OCI-LY7 (cell line): Measurements from ENCODE around the gene ZKSCAN5. TPM values are rescaled to one million over a fixed set of nuclear protein-coding genes. Genes with fewer than 3 reads are reported as not detected.

Source experiments
- BruUV-seq: library from RNA; stranded (reverse); fragments of 400-500 nt; replicated peaks from 2 replicates; lab custom pipeline; 2021; lab: Mats Ljungman, UMichigan
- CTCF ChIA-PET: fragments of 300-600 bp; sonication (Branson Sonifier 250); formaldehyde crosslinking; loops from one replicate; lab custom pipeline; 2022; ENCODE audit warnings: antibody characterized with exemption; ENCODE audit not compliant: unreplicated experiment; lab: Charles Lee
- POLR2A ChIA-PET: fragments of 300-600 bp; sonication (Branson Sonifier 250); formaldehyde crosslinking; loops from one replicate; lab custom pipeline; 2022; ENCODE audit warnings: antibody characterized with exemption; lab: Charles Lee
- DNase-seq: peaks from one replicate; pipeline ENCODE4 v3.0.0-alpha.2; 2015; ENCODE audit warnings: low spot score
- H2AFZ ChIP-seq: fragments of 200-600 bp; sonication (generic), shearing (Covaris generic); 2 replicates; pipeline ENCODE4 v1.6.1; 2014; ENCODE audit warnings: mild to moderate bottlenecking, antibody characterized with exemption, low read length, moderate library complexity
- H3K27ac ChIP-seq: fragments of 200-600 bp; sonication (generic); 2 replicates; pipeline ENCODE4 v1.5.1; 2014; ENCODE audit warnings: mixed run types, low read depth, mild to moderate bottlenecking, moderate library complexity, low read length, inconsistent platforms; ENCODE audit not compliant: poor library complexity, severe bottlenecking
- H3K36me3 ChIP-seq: fragments of 200-600 bp; sonication (generic); 2 replicates; pipeline ENCODE4 v1.6.1; 2014; ENCODE audit warnings: mild to moderate bottlenecking, antibody characterized with exemption, low read length, moderate library complexity, mixed read lengths; ENCODE audit not compliant: insufficient read depth
- H3K4me1 ChIP-seq: fragments of 200-600 bp; sonication (generic); 2 replicates; pipeline ENCODE4 v1.5.1; 2014; ENCODE audit warnings: mild to moderate bottlenecking, low read length; ENCODE audit not compliant: insufficient read depth, poor library complexity, severe bottlenecking
- H3K4me2 ChIP-seq: fragments of 200-600 bp; sonication (generic); 2 replicates; pipeline ENCODE4 v1.6.1; 2014; ENCODE audit warnings: mild to moderate bottlenecking, low read length
- H3K4me3 ChIP-seq: fragments of 200-600 bp; sonication (generic); 2 replicates; pipeline ENCODE4 v1.5.1; 2014; ENCODE audit warnings: mild to moderate bottlenecking, low read depth, low read length; ENCODE audit not compliant: poor library complexity, severe bottlenecking
- H3K79me2 ChIP-seq: fragments of 200-600 bp; sonication (generic); 2 replicates; pipeline ENCODE4 v1.6.1; 2016; ENCODE audit warnings: low read depth, mild to moderate bottlenecking, low read length, moderate library complexity, mixed read lengths; ENCODE audit not compliant: insufficient read depth
- H3K9me2 ChIP-seq: fragments of 200-600 bp; sonication (generic); 2 replicates; pipeline ENCODE4 v1.6.1; 2016; ENCODE audit warnings: mild to moderate bottlenecking, low read length, mixed read lengths; ENCODE audit not compliant: insufficient read depth
- H3K9me3 ChIP-seq: fragments of 200-600 bp; sonication (generic); 2 replicates; pipeline ENCODE4 v1.6.1; 2014; ENCODE audit warnings: mild to moderate bottlenecking, mixed run types, low read length, mixed read lengths
- H4K20me1 ChIP-seq: fragments of 200-600 bp; sonication (generic); 2 replicates; pipeline ENCODE4 v1.6.1; 2014; ENCODE audit warnings: mild to moderate bottlenecking, antibody characterized with exemption, low read length, moderate library complexity, mixed read lengths; ENCODE audit not compliant: insufficient read depth
- CTCF ChIP-seq: fragments of 200-600 bp; sonication (generic); conservative IDR thresholded peaks from 2 replicates; pipeline ENCODE4 v1.5.1; 2014; ENCODE audit warnings: mild to moderate bottlenecking, antibody characterized with exemption, low read length, moderate library complexity, mixed read lengths
- EZH2phosphoT487 ChIP-seq: fragments of 200-600 bp; sonication (generic); IDR thresholded peaks from 2 replicates; pipeline ENCODE4 v1.6.1; 2018; ENCODE audit warnings: low read depth, borderline replicate concordance, mild to moderate bottlenecking, mixed run types, antibody characterized with exemption, low read length, moderate library complexity, mixed read lengths
- intact Hi-C: fragments of 100-400 bp; cut with micrococcal nuclease; formaldehyde crosslinking; loops from one replicate; pipeline ENCODE4 v1.10.0; 2022; ENCODE audit not compliant: unreplicated experiment
- total RNA-seq, 2 experiments: library from RNA; depleted of rRNA in 1 of 2; stranded (reverse); fragments of >200 nt in 1 of 2; shearing (Covaris generic) in 1 of 2; gene quantifications; 2 replicates each; pipeline ENCODE4 v1.2.3, GENCODE V29; 2014 to 2022

ZKSCAN5 gene
- total RNA-seq, 2 experiments from 2014 or later, result 12.2 to 14.5 TPM

GRCh38 chr7:99489235-99489634, 15.2 kb upstream of the ZKSCAN5 start:
- no peak for DNase-seq
- POLR2A ChIA-PET, result no interaction called here
- BruUV-seq, result no TSS peak

GRCh38 chr7:99490878-99491277, 13.6 kb upstream of the ZKSCAN5 start:
- H3K9me3 ChIP-seq, result no peaks in the 10 kb centered on the region
- ChIA-PET POLR2A (interaction anchor here (1.0 kb wide), 1 partner anchor 9 kb away, joined by 3 read pairs; no protein-coding TSS in a partner anchor), CTCF (no interaction called here)
- H3K79me2 ChIP-seq, result peaks cover 5% of the 10 kb centered on the region; the same call in 1 of the 2 replicates
- H4K20me1 ChIP-seq, result no peaks in the 10 kb centered on the region
- no peak overlapping the region for H3K4me2 ChIP-seq
- no peak for DNase-seq
- TF ChIP-seq CTCF, result 0 out of 2 replicates have a peak, but pooled peaks have one; percentile 26
- no peak for TF ChIP-seq EZH2phosphoT487
- no peaks in the 10 kb centered on the region for H3K4me1 ChIP-seq
- intact Hi-C loops, result no loop called here
- peaks cover 58% of the 10 kb centered on the region for H3K36me3 ChIP-seq
- no peak overlapping the region for H3K27ac ChIP-seq
- no TSS peak for BruUV-seq
- H3K4me3 ChIP-seq, result no peak overlapping the region
- no peak overlapping the region for H2AFZ ChIP-seq
- no peaks in the 10 kb centered on the region for H3K9me2 ChIP-seq

More at GRCh38 chr7:99489235-99489634, 15.2 kb upstream of the ZKSCAN5 start:
- Histone ChIP-seq H4K20me1 (no peaks in the 10 kb centered on the region), H3K9me2 (no peaks in the 10 kb centered on the region), H3K79me2 (no peaks in the 10 kb centered on the region), H3K27ac (no peak overlapping the region), H2AFZ (no peak overlapping the region), H3K4me3 (no peak overlapping the region), H3K36me3 (peaks cover 54% of the 10 kb centered on the region), H3K9me3 (no peaks in the 10 kb centered on the region), H3K4me1 (no peaks in the 10 kb centered on the region), H3K4me2 (no peak overlapping the region)
- TF ChIP-seq CTCF, result peak; percentile 42
- no peak for TF ChIP-seq EZH2phosphoT487
- CTCF ChIA-PET, result no interaction called here
- intact Hi-C loops, result no loop called here

GRCh38 chr7:99493823-99494222, 10.6 kb upstream of the ZKSCAN5 start:
- Histone ChIP-seq H3K9me2 (no peaks in the 10 kb centered on the region), H2AFZ (no peak overlapping the region), H3K4me3 (no peak overlapping the region), H3K4me1 (peaks cover 9% of the 10 kb centered on the region), H3K79me2 (peaks cover 34% of the 10 kb centered on the region), H4K20me1 (peaks cover 9% of the 10 kb centered on the region), H3K27ac (no peak overlapping the region), H3K4me2 (no peak overlapping the region), H3K36me3 (peaks cover 77% of the 10 kb centered on the region), H3K9me3 (no peaks in the 10 kb centered on the region)
- DNase-seq, result no peak
- intact Hi-C loops, result no loop called here
- BruUV-seq, result no TSS peak
- ChIA-PET POLR2A (interaction anchor here (0.6 kb wide), 1 partner anchor 18 kb away, joined by 3 read pairs; no protein-coding TSS in a partner anchor), CTCF (no interaction called here)
- no peak for TF ChIP-seq EZH2phosphoT487
- TF ChIP-seq CTCF, result no peak
